ENCODE results near the gene SPEG. TPM values are rescaled to one million over a fixed set of nuclear protein-coding genes. Genes with fewer than 3 reads are reported as not detected.

SPEG gene
- total RNA-seq, 1 donor from 2014 or later, result 6.5 TPM

DNA sequence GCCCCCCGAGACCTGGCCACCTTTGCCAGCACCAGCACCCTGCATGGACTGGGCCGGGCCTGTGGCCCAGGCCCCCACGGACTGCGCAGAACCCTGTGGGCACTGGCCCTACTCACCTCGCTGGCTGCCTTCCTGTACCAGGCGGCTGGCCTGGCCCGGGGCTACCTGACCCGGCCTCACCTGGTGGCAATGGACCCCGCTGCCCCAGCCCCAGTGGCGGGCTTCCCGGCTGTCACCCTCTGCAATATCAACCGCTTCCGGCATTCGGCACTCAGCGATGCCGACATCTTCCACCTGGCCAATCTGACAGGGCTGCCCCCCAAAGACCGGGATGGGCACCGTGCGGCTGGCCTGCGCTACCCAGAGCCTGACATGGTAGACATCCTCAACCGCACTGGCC is 80.2 kb downstream of the SPEG start:
- no peak overlapping the region for H3K4me3 ChIP-seq
- TF ChIP-seq CTCF (IDR thresholded peaks at IDR 0.05), result no peak
- intact Hi-C loops (cut with DNase I), result no loop called here
- ATAC-seq, result peak in 1 of 2 donors; percentile 4
- H3K9me3 ChIP-seq, result no peaks in the 10 kb centered on the region
- no peak for DNase-seq
- H3K27ac ChIP-seq, result no peak overlapping the region
- peaks cover 6% of the 10 kb centered on the region for H3K4me1 ChIP-seq
- H3K27me3 ChIP-seq (ENCODE audit: low read depth), result peaks cover 82% of the 10 kb centered on the region
- no peaks in the 10 kb centered on the region for H3K36me3 ChIP-seq

- Histone ChIP-seq H3K4me3 (no peak overlapping the region), H3K4me1 (no peaks in the 10 kb centered on the region), H3K27me3 (ENCODE audit: low read depth) (peaks cover 83% of the 10 kb centered on the region), H3K36me3 (no peaks in the 10 kb centered on the region), H3K27ac (no peak overlapping the region), H3K9me3 (no peaks in the 10 kb centered on the region)
- intact Hi-C loops (cut with DNase I), result no loop called here
- TF ChIP-seq CTCF (IDR thresholded peaks at IDR 0.05), result no peak
- ATAC-seq (no peak), DNase-seq (no peak)
Measured at GRCh38 chr2:219515874-219516629, 81.4 kb downstream of the SPEG start.

DNA sequence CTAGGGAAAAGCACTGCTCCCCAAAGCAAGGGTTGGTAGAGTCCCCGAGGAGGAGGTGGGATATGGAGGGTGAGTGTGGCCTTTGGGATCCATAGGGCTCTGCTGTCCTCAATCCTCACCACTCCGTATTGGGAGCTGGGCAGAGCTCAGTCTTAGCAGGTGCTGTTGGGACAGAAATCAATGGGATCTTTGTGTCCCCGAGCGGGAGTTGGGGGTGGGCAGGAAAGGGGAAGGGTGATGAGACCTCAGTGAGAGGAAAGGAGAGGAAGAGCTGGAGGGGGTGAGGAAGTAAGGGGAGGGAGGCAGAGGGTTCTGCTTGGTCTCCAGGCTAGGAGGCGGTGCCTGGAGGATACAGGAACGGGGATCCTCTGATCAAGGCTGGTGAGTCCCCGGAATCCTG is 82.2 kb downstream of the SPEG start:
- TF ChIP-seq CTCF (IDR thresholded peaks at IDR 0.05), result no peak
- DNase-seq (no peak), ATAC-seq (no peak)
- Histone ChIP-seq H3K9me3 (no peaks in the 10 kb centered on the region), H3K27me3 (ENCODE audit: low read depth) (peaks cover 81% of the 10 kb centered on the region), H3K4me3 (no peak overlapping the region), H3K36me3 (no peaks in the 10 kb centered on the region), H3K27ac (no peak overlapping the region), H3K4me1 (no peaks in the 10 kb centered on the region)
- intact Hi-C loops (cut with DNase I), result no loop called here

DNA sequence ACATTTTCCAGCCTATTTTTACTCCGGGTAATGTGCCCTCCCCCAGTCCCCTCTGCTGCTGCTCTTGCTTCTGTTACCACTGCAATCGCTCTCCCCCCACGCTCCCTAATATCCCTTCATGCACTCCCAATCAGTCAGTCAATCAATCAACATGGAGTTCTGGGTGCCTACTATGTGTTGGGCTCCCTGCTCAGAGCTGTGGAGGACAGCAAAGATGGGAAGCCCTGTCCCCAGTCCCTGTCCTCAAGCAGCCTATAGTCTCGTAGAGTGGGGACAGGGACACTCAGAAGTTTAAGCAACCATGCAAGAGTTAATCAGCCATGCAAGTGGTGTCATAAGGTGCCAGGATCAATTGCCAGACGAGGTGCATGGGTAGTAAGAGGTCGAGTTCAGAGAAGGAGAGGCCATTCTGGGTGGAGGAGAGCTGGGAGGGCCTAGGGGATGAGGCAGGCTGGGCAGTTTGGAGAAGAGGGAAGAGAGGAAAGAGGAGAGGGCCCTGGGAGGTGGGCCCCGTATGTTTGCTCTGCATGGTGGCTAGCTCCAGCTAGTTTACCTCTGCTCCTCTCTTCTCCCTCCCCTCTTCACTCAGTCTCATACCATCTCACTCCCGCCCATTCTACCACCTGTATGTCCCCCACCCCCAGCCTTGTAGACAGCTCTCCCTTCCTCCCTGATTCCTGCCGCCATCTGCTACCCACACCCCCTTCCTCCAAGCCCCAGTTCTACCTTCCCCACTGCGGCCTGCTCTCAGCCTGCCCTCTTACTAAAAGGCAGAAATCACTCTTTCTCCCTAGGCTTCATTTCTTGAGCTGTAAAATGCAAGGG is 83.5 kb downstream of the SPEG start:
- no peak overlapping the region for H3K4me3 ChIP-seq
- H3K36me3 ChIP-seq, result no peaks in the 10 kb centered on the region
- no peak for DNase-seq
- peaks cover 4% of the 10 kb centered on the region for H3K4me1 ChIP-seq
- ATAC-seq, result no peak
- no peaks in the 10 kb centered on the region for H3K9me3 ChIP-seq
- intact Hi-C loops (cut with DNase I), result no loop called here
- no peak overlapping the region for H3K27ac ChIP-seq
- H3K27me3 ChIP-seq (ENCODE audit: low read depth), result peaks cover 81% of the 10 kb centered on the region
- TF ChIP-seq CTCF (IDR thresholded peaks at IDR 0.05), result no peak

DNA sequence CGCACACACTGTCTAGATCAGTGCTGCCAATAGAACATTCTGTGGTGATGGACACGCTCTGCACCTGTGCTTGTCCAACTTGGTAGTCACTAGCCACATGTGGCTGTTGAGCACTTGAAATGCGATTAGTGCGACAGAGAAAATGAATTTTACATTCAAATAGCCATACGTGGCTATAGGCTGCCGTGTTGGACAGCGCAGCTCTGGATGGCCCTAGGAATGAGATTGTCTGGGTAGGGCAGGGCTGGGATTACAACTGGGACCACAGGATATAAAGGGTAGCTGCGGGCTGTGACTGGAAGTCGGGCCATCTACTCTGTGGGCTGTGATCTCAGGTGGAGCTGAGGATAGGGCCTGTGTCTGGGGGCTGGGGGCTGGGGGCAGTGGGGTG is 84.9 kb downstream of the SPEG start:
- DNase-seq (no peak), ATAC-seq (no peak)
- Histone ChIP-seq H3K9me3 (no peaks in the 10 kb centered on the region), H3K27ac (no peak overlapping the region), H3K36me3 (no peaks in the 10 kb centered on the region), H3K4me3 (no peak overlapping the region), H3K4me1 (peaks cover 5% of the 10 kb centered on the region), H3K27me3 (ENCODE audit: low read depth) (peaks cover 81% of the 10 kb centered on the region)
- intact Hi-C loops (cut with DNase I), result no loop called here
- TF ChIP-seq CTCF (IDR thresholded peaks at IDR 0.05), result no peak
